GM21786 (cell line): ENCODE results near the gene CBY1.

Source experiments
- ATAC-seq: cut with Tn5 transposase; IDR thresholded peaks from one replicate; pipeline ENCODE4 v1.9.1; 2021; ENCODE audit not compliant: unreplicated experiment

CBY1 gene

DNA sequence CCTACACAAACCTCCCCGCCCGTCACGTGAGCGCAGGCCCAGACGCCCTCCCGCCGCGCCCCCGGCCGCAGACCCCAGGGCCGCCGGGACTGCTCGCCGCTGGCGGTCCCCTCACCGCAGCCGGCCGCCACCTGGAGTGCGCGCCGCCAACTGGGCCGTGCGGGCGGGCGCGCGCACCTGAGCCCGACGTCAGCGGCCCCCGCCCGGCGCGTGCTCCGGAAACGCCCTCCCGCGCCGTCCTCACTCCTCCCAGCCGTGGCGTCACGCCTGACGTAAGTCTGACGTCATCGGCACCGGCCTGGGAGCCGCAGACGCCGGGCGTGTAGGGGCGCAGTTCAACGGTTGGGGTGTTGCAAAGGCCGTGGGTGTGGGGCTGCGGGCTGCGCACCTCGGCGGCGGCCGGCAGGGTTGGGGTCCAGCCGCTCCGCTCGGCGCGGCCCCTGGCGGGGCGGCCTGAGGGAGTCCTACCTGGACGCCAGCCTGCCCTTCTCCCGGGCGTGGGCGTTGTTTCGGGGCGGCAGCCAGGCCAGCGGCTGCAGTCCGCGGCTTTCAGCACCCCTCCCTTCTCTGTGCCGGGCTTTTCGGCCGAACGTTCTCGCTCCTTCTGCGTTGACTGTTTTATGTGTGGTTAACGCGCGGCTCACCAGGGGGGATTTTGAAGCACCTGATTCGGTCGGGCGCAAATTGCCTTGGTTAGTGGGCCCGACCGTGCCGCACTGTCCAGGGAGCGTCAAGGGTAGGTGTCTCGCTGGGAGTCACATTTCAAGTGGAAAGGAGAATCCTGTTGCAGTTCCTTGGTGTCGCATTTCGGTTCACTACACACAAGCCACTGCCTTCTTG lies 44.6 kb downstream of the CBY1 start, which contains the start of gene JOSD1:
TSS of gene JOSD1 (minus strand) at position 155 of the 840 bp plus-strand sequence. CDS start 956 bp downstream, outside the sequence.
- peak; percentile 33 for ATAC-seq

DNA sequence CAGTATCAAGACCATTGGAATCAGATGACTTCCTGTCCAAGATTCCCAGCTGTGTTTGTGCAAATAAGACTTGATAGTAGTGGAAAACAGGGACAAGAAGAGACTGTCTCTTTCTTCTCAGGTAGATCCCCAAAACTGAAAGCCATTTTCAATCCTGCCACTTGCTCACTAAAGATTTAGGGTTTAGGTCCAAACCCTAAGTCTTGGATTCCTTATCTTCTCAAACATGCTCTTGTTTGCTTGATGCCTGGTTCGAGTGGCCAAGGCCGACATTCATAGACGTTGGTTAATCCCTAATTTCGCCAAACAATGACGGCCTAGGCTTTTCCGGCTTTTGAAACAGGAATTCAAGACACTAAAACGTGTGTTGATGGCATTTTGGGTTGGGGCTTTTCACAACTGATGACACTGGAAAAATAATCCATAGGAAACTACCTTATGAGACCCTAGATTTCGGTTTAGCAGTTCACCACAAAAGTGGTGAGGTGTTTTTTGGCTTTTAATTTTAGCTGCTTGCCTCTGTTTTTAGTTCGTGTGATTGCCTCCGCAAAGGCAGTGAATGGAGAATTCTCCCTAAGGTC lies 48.3 kb downstream of the CBY1 start:
- no peak for ATAC-seq

DNA sequence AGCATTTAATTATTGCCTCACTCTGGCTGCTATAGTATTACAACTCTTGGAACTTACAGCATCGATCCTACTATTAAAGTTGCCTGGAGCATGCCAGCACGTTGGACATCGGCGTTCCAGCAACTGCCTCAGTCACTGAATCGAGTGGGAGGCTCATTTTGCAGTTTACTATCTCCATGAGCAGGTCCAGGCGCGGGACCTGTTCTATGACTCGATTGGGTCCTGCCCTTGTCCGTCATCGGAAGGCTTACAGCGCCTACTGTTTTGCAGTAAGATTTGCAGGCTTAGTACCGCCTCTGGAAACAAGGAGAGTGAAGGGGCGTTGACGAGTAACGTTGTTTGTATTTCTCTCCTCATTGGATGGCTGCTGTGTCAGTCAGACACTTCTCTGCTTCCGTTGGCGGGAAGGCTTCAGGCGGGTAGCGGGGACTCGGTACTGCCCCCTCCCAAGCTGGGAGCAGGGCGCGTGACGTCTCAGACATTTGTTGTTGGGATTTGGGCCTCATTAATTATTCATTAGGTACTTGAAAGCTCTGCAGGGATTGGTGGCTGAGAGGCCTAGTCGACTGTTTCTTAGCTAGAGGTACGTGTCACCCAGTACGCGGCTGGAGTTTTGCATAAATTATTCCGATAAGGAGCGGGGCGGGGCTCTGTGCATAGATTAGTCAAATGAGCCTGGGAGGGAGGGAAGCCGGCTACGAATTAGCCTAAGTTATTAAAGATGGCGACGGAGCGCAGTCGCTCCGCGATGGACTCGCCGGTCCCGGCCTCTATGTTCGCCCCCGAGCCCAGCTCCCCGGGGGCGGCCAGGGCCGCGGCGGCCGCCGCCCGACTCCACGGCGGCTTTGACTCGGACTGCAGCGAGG lies 49.0 kb downstream of the CBY1 start, which contains the start of gene GTPBP1:
TSS of gene GTPBP1 (plus strand) at position 710 of the 866 bp plus-strand sequence. CDS start at position 722, 12 bp downstream.
- peak; percentile 63 for ATAC-seq

DNA sequence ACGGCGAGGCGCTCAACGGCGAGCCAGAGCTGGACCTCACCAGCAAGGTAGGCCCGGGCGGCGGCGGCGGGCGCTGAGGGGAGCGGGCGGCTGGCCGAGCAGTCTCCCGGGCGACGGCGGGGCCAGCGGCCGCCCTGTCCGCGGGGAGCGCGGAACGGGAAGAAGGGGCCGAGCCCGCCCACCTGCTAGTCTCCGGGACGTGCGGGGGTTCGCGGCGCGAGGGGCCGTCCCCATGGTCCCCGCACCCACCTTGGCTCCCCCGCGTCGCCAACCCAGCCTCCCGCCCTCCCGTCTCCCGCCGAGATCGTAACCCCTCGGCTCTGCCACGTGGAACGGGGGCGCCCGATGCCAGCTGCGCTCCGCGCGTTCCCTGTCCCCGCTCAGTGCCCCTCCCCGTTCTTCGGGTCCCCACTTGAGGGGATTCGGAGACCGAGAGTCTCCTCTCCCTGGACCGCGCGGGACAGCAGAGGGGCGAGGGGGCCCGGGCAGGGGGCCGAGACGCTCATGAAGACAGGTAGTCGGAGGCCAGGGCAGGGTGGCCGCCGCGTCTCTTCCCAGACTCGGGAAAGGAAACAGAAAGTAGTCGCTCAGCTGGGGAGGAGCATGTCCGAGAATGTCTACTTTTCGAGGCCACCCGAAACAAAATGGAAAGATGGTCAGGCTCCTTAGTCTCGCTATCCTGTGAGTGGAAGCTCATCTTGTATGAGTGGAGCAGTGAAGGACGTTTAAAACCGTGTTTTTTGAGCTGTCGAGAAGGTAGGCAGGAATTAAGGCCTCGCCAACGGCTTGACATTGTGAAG lies 49.9 kb downstream of the CBY1 start:
- ATAC-seq, result no peak

DNA sequence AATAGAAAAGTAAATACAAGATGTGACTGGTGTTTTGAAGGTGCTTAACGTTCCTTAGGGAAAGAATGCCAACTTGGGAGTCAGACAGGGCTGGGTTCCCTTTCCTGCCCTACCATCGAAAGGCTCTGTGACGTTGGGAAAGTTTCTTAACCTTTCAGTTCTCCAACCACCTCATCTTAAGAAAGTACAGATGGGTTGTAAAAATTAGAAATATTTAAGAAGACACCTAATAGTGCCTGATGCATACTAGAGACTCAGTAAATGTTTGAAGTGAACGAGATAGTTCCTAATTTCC lies 50.4 kb downstream of the CBY1 start:
- ATAC-seq, result no peak

DNA sequence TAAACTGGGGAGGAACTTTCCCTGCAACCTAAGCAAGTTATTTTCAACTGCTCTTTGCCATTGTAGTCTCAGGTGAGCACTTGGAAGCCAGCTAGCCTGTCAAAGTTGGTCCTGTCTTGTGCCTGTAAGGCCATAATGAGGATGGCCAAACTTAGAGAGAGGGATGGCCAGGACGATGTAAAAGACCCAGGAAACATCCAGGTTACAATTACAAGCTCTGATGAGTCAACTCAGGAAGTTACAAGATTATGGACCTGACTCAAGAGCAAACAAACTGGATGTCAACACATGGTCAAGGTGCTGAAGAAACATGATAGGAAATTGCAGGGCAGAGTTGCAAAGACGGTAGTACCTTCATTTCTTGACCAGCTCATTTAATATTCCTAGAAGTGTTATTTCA lies 50.9 kb downstream of the CBY1 start:
- no peak for ATAC-seq

DNA sequence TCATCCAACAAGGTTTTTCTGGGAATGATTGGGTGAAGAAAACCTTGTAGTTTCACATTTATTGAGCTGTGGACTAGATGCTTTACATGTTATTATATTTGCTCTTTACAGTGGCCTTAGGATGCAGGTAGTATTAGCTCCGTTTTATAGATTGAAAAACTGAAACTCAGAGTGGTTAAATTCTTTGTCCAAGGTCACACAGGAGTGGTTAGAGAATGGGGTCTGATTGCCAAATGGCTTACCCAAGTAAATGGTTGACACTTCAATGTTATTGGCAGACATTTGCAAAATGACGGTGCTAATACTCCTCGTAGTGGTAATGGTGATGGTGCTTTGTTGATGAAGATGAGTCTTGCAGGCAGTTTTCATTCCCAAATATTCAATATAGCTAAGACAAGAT lies 51.5 kb downstream of the CBY1 start:
- ATAC-seq, result no peak

DNA sequence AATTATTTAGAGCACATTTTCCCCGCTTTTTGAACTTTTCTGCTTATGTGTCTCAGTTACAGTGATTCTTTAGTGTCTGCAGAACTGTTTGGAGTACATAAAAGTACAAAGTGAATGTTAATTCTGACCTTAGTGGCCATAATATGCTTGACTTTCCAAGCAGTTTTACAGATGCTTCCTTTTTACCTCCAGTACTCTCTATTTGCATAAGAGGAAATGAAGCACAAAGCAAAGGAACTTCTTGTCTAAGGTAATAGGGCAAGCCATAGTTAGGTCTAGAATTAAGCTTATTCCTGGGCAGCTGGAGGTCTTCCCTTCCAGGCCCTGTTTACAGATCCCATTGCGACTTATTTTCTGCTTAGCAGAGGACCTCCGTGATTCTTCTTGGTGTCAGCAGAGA lies 52.9 kb downstream of the CBY1 start:
- ATAC-seq, result no peak

DNA sequence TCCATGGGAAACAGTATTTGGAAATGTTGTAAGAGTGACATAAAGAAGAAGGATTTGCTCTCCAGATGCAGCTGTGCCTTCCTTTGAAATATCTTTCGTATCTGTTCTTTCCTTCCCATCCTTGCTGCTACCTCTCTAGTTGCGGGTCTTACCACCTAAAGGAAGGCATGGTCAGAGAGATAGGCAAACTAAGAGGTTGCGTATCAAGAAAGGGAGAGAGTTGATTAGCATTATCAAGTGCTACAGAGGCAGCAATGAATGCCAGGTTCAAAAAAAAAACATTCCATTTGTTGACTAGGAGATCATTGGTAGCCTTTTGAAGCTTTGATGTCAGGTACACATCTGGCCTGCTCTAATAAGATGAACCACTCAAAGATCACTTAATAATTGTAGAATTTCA lies 53.9 kb downstream of the CBY1 start:
- no peak for ATAC-seq

DNA sequence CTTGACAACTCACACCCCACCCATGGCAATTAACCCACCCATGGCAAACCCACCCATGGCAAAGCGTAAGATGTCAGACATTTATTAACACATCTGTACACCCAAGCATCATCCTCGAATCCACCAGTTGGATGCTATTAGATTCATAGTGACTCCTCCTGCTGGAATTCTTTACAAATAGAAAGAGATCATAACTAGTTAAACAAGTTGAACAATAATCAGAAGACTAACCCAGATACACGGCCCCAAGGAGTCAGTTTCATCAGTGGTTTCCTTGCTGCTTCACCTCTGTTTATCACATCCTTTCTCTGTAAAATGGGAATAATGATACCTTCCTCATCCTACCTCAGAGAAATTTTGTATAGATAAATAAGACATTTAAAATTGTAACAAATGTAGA lies 54.4 kb downstream of the CBY1 start:
- ATAC-seq, result no peak

DNA sequence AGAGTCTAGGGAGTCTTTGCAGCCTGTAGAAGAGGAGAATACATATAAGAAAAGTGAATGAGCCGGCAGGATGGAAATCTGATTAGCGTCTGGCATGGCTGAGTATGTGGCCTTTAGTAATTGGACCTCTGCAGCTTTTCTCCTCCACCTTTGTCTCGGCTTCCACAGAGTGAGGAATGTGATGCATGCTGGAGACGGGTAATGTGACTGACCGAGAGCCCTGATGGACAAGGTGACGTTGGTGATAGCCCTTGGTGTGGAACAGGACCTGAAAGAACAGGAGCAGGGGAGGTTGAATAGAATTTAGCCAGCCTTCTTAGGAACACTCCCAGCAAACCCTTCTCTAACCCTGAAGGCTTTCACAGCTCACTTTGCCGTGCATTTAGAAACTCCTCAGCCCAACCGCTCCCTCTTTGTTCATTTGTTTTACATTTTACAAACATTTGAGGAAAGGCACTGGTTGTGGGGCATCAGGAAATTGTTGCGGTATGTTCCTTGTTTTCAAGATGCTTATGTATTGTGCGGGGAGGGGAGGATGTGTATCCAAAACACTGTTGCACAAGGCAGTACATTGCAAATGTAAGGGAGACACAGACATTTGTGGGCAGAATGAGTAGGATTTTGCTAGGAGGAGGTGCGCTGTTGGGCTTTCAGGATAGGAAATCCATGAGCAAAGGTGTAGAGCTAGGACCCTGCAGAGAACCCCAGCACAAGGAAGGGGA lies 56.2 kb downstream of the CBY1 start:
- ATAC-seq, result no peak

DNA sequence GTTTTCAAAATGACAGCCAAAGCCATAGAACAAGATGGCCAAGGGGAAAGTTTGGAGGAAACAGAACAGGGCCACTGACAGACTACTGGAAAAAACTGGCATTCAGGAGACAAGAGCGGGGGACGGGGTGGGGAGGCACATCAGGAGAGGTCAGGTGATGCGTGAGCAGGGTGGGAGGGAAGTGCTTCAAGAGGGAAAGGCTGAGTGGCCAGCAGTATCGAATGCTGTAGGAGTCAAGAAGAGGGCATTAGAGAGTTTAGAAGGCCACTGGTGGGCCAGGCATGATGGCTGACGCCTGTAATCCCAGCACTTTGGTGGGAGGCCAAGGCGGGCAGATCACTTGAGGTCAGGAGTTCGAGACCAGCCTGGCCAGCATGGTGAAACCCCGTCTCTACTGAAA lies 57.5 kb downstream of the CBY1 start:
- ATAC-seq, result no peak

DNA sequence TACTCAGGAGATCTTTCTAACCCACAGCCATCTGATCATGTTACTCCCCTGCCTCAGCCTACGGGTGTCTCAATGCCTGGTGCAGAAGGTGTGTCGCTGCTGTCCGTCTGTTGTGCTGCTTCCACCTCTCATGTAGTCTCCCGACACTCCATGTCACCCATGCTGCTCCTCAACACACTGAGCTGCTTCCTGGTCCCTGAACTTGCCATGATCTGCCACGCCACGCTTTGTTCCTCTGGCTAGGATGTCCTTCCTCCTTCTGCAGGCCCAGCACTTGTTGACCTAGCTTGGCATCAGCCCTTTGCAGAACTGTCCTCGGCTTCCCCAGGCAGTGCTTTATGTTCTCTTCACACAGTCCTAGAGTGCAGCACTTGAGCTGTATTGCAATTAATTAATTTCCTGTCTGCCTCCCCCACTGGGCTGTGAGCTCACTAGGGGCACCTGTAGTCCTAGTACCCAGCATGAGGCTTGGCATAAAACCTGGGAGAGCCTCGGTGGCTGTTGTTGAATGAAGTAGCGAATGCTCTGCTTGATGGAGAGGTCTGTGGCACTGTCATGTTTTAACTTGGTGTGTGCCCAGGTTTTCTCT lies 58.8 kb downstream of the CBY1 start:
- no peak for ATAC-seq

DNA sequence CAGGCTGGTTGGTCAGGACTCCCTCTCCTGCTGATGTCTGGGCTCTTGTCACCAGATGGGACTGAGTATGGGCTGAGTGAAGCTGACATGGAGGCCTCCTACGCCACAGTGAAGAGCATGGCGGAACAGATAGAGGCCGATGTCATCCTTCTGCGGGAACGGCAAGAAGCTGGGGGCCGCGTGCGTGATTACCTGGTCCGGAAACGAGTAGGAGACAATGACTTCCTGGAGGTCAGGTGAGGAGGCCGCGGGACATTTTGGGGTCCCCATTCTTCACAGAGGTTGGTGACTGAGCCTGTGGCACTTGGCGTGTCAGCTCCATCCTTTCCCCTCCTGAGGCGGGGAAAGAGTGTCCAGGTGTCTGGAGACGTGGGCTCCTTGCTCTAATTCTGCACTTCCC lies 59.4 kb downstream of the CBY1 start:
- ATAC-seq, result no peak

DNA sequence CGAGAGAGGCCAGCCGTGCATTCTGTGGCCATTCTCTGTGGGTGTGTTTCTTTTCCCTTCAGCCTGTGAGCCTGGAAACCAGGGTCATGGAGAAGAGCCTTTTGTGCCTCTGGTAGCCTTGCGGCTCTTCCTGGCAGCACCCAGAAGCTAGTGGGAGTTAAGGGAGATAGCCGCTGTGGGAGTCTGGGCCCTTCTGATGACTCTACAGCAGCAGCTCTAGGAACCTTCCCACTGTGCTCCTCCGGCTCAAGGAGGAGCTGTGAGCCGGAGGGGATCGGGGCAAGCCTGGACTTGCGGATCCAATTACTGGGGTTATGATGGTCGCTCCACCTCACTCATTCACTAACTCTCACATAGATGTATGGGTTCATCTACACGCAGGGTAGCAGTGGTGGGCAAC lies 59.8 kb downstream of the CBY1 start:
- ATAC-seq, result no peak

DNA sequence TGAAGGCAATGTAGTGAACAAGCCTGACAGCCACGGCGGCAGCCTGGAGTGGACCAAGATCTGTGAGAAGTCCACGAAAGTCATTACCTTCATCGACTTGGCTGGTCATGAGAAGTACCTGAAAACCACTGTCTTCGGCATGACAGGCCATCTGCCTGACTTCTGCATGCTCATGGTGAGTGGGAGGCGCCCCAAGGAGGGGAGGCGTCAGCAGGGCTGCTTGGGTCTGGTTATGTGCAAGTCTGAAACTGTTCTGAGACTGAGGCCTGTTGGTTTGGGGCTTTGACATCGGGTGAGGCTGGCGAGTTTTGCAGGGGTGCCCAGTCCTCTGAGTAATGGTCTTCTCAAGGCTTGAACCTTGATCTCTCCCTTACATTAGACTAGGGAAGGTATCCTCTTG lies 60.4 kb downstream of the CBY1 start:
- no peak for ATAC-seq

DNA sequence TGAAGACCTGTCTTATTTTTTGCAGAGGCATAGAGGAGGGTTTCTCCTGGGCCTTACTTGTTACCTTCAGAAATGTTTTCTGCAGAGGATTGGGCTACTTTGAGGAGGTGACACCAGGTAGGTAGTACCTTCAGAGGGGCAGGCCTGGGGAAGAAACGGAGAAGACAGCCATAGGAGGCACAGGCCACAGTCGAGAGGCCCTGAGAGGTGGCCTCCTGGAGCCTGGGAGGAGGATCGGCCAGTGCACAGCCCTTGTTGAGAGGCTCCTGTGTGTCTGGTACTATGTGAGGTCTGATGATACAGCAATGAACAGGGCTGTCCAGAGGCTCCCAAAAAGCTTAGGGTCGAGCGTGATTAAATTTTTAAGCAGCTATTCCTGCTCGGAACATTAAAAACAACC lies 60.8 kb downstream of the CBY1 start:
- no peak for ATAC-seq

DNA sequence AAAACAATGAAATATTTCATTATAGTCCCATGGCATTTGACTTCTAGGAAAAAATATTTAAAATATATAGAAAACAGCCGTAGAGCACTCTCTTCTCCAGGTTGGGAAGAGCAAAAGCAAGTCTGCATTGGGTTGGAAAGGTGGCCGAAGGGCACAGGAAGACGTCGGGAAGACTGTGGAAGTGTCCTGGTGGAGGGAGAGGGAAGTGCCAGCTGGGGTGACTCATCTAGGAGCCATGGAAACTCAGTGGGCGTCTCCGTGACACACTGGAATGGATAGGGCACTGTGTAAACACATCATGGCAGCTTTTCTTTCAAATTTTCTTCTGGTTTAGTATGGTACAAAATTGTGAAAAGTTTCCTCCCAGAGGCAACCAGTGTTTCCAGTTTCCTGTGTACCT lies 62.0 kb downstream of the CBY1 start:
- ATAC-seq, result no peak

DNA sequence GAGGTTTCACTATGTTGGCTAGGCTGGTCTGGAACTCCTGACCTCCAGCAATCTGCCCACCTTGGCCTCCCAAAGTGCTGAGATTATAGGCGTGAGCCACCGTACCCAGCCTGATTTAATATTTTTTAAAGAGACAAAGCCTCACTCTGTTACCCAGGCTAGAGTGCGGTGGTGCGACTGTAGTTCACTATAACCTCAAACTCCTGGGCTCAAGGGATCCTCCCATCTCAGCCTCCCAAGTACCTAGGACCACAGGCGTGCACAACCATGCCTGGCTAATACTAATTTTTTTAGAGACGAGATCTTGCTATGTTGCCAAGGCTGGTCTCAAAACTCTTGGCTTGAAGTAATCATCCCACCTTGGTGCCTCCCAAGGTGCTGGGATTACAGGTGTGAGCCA lies 62.8 kb downstream of the CBY1 start:
- no peak for ATAC-seq

DNA sequence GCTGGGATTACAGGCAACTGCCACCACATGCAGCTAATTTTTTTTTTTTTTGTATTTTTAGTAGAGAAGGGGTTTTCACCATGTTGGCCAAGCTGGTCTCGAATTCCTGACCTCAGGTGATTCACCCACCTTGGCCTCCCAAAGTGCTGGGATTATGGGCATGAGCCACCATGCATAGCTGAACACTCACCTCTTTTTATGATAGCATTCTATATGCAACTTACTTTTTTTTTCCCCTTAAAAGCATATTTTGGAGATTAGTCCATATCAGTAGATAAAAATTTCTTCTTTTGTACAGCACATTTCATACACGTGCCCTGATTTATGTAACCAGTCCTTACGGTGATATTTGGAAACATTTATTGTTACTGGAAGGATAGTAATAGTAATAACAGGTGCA lies 63.9 kb downstream of the CBY1 start:
- ATAC-seq, result no peak
